Measurements from ENCODE around the gene FJX1. TPM values are rescaled to one million over a fixed set of nuclear protein-coding genes. Genes with fewer than 3 reads are reported as not detected.
A peak's percentile ranks its signal among the peaks of the same experiment; 100 is the strongest.

FJX1 gene
- total and polyA plus RNA-seq, 5 donors from 2014 or later, result not detected

GRCh38 chr11:35608502-35608901, 9.8 kb upstream of the FJX1 start:
- Mint-ChIP-seq H3K27ac (no peak overlapping the region), H3K4me1 (no peaks in the 10 kb centered on the region), H3K27me3 (peaks cover 10% of the 10 kb centered on the region), H3K36me3 (no peaks in the 10 kb centered on the region), H3K4me3 (no peak overlapping the region), H3K9me3 (peaks cover 0 to 2% (median 0%) of the 10 kb centered on the region in 7 donors)
- Histone ChIP-seq H3K36me3 (ENCODE audit: control insufficient read depth, insufficient read depth, low read length) (no peaks in the 10 kb centered on the region), H3K4me3 (ENCODE audit: low read depth, low read length) (no peak overlapping the region), H3K9me3 (ENCODE audit: control insufficient read depth in 2 of 2, low read length in 2 of 2) (no peaks in the 10 kb centered on the region), H3K27ac (ENCODE audit: insufficient read depth, low read length, poor library complexity, severe bottlenecking) (no peak overlapping the region), H3K4me1 (ENCODE audit: control insufficient read depth, insufficient read depth, low read length, poor library complexity, severe bottlenecking) (no peaks in the 10 kb centered on the region), H3K27me3 (ENCODE audit: control insufficient read depth, insufficient read depth, low read length) (no peaks in the 10 kb centered on the region)
- no peak for ATAC-seq (ENCODE audit: low read depth in 2 of 2)
- DNase-seq, result no peak

- H3K4me1 Mint-ChIP-seq, result no peaks in the 10 kb centered on the region
- no peak for ATAC-seq (ENCODE audit: low read depth in 2 of 2)
- H3K4me3 Mint-ChIP-seq, result no peak overlapping the region
Observed at GRCh38 chr11:35609656-35610055, 8.6 kb upstream of the FJX1 start.

GRCh38 chr11:35610631-35611030, 7.6 kb upstream of the FJX1 start:
- Histone ChIP-seq H3K4me3 (ENCODE audit: low read depth, low read length) (no peak overlapping the region), H3K27ac (ENCODE audit: insufficient read depth, low read length, poor library complexity, severe bottlenecking) (no peak overlapping the region), H3K27me3 (ENCODE audit: control insufficient read depth, insufficient read depth, low read length) (no peaks in the 10 kb centered on the region), H3K36me3 (ENCODE audit: control insufficient read depth, insufficient read depth, low read length) (no peaks in the 10 kb centered on the region), H3K4me1 (ENCODE audit: control insufficient read depth, insufficient read depth, low read length, poor library complexity, severe bottlenecking) (no peaks in the 10 kb centered on the region), H3K9me3 (ENCODE audit: control insufficient read depth in 2 of 2, low read length in 2 of 2) (no peaks in the 10 kb centered on the region)
- Mint-ChIP-seq H3K4me3 (no peak overlapping the region), H3K9me3 (peaks cover 0 to 2% (median 0%) of the 10 kb centered on the region in 7 donors), H3K27me3 (peaks cover 17% of the 10 kb centered on the region), H3K36me3 (no peaks in the 10 kb centered on the region), H3K27ac (no peak overlapping the region), H3K4me1 (no peaks in the 10 kb centered on the region)
- no peak for ATAC-seq (ENCODE audit: low read depth in 2 of 2)
- no peak for DNase-seq

More at GRCh38 chr11:35609656-35610055, 8.6 kb upstream of the FJX1 start:
- Histone ChIP-seq H3K4me3 (ENCODE audit: low read depth, low read length) (no peak overlapping the region), H3K4me1 (ENCODE audit: control insufficient read depth, insufficient read depth, low read length, poor library complexity, severe bottlenecking) (no peaks in the 10 kb centered on the region), H3K27me3 (ENCODE audit: control insufficient read depth, insufficient read depth, low read length) (no peaks in the 10 kb centered on the region), H3K36me3 (ENCODE audit: control insufficient read depth, insufficient read depth, low read length) (no peaks in the 10 kb centered on the region), H3K27ac (ENCODE audit: insufficient read depth, low read length, poor library complexity, severe bottlenecking) (no peak overlapping the region), H3K9me3 (ENCODE audit: control insufficient read depth in 2 of 2, low read length in 2 of 2) (no peaks in the 10 kb centered on the region)
- Mint-ChIP-seq H3K27ac (no peak overlapping the region), H3K27me3 (peaks cover 16% of the 10 kb centered on the region), H3K9me3 (peaks cover 0 to 2% (median 0%) of the 10 kb centered on the region in 7 donors), H3K36me3 (no peaks in the 10 kb centered on the region)
- DNase-seq, result no peak

- H3K27me3 ChIP-seq (ENCODE audit: control insufficient read depth, insufficient read depth, low read length), result peaks cover 5% of the 10 kb centered on the region
- H3K27me3 Mint-ChIP-seq, result peaks cover 28% of the 10 kb centered on the region
- no peaks in the 10 kb centered on the region for H3K36me3 ChIP-seq (ENCODE audit: control insufficient read depth, insufficient read depth, low read length)
- H3K4me1 ChIP-seq (ENCODE audit: control insufficient read depth, insufficient read depth, low read length, poor library complexity, severe bottlenecking), result no peaks in the 10 kb centered on the region
- H3K4me1 Mint-ChIP-seq, result no peaks in the 10 kb centered on the region
- H3K36me3 Mint-ChIP-seq, result no peaks in the 10 kb centered on the region
- ATAC-seq (ENCODE audit: low read depth in 2 of 2) (no peak), DNase-seq (no peak)
- H3K4me3 ChIP-seq (ENCODE audit: low read depth, low read length), result no peak overlapping the region
- no peak overlapping the region for H3K27ac Mint-ChIP-seq
- no peak overlapping the region for H3K4me3 Mint-ChIP-seq
- H3K27ac ChIP-seq (ENCODE audit: insufficient read depth, low read length, poor library complexity, severe bottlenecking), result no peak overlapping the region
- no peaks in the 10 kb centered on the region for H3K9me3 Mint-ChIP-seq
- H3K9me3 ChIP-seq (ENCODE audit: control insufficient read depth in 2 of 2, low read length in 2 of 2), result no peaks in the 10 kb centered on the region
Observed at GRCh38 chr11:35611741-35612140, 6.5 kb upstream of the FJX1 start.

DNA sequence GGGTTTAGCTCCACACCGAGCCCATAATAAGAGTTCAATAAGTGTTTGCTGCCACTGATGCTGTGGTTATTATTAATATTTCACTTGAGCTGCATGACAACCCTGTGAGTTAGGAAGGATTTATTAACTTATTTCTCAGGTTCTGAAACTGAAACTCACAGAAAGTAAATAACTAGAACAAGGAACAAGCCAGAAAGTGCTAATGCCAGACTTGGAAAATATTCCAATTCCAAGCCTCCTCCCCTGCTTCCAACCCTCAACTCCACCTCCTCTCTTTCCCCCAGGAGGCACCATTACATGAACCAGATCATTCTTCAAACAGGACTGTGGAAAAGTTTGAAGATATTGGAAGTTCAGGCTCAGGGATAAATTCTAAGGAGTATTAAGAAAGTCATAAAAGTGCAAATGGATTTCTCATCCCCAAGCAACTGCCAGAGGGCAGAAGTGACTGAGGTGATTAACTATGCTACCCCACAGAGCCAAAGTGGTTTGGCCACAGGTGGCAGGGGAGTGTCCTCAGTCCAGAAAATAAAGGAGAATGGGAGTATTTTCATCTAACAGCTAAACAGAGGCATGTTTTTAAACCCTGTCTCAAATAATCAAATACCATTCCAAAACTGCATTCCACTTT, 3.2 kb upstream of the FJX1 start:
- H3K4me1 ChIP-seq (ENCODE audit: control insufficient read depth, insufficient read depth, low read length, poor library complexity, severe bottlenecking), result peaks cover 12% of the 10 kb centered on the region

GRCh38 chr11:35615921-35616900, 2.0 kb upstream of the FJX1 start:
- Mint-ChIP-seq H3K4me1 (peaks cover 0 to 15% (median 2%) of the 10 kb centered on the region in 4 donors), H3K27ac (no peak overlapping the region), H3K9me3 (no peaks in the 10 kb centered on the region), H3K36me3 (no peaks in the 10 kb centered on the region), H3K4me3 (peak overlapping the region in 1 of 4 donors; percentile 15), H3K27me3 (peaks cover 45% of the 10 kb centered on the region)
- H3K9me3 ChIP-seq (ENCODE audit: control insufficient read depth in 2 of 2, low read length in 2 of 2), result no peaks in the 10 kb centered on the region
- H3K4me3 ChIP-seq (ENCODE audit: low read depth, low read length), result no peak overlapping the region
- DNase-seq (peak in 2 of 3 donors; percentile 46 to 55), ATAC-seq (ENCODE audit: low read depth in 2 of 2) (peak; percentile 35 to 58)
- no peaks in the 10 kb centered on the region for H3K36me3 ChIP-seq (ENCODE audit: control insufficient read depth, insufficient read depth, low read length)
- H3K27ac ChIP-seq (ENCODE audit: insufficient read depth, low read length, poor library complexity, severe bottlenecking), result no peak overlapping the region
- peaks cover 20% of the 10 kb centered on the region for H3K27me3 ChIP-seq (ENCODE audit: control insufficient read depth, insufficient read depth, low read length)
- H3K4me1 ChIP-seq (ENCODE audit: control insufficient read depth, insufficient read depth, low read length, poor library complexity, severe bottlenecking), result peaks cover 13% of the 10 kb centered on the region

More for the DNA sequence above, 3.2 kb upstream of the FJX1 start:
- H3K27me3 ChIP-seq (ENCODE audit: control insufficient read depth, insufficient read depth, low read length), result peaks cover 12% of the 10 kb centered on the region
- H3K36me3 ChIP-seq (ENCODE audit: control insufficient read depth, insufficient read depth, low read length), result no peaks in the 10 kb centered on the region
- no peaks in the 10 kb centered on the region for H3K9me3 ChIP-seq (ENCODE audit: control insufficient read depth in 2 of 2, low read length in 2 of 2)
- no peak overlapping the region for H3K4me3 Mint-ChIP-seq
- no peak overlapping the region for H3K4me3 ChIP-seq (ENCODE audit: low read depth, low read length)
- H3K4me1 Mint-ChIP-seq, result peaks cover 0 to 12% (median 2%) of the 10 kb centered on the region in 4 donors
- H3K27me3 Mint-ChIP-seq, result peaks cover 43% of the 10 kb centered on the region
- peak overlapping the region in 1 of 3 donors; percentile 27 for H3K27ac Mint-ChIP-seq
- no peaks in the 10 kb centered on the region for H3K36me3 Mint-ChIP-seq
- H3K9me3 Mint-ChIP-seq, result no peaks in the 10 kb centered on the region
- no peak overlapping the region for H3K27ac ChIP-seq (ENCODE audit: insufficient read depth, low read length, poor library complexity, severe bottlenecking)
- no peak for ATAC-seq (ENCODE audit: low read depth in 2 of 2)
- no peak for DNase-seq

- no peak for ATAC-seq (ENCODE audit: low read depth in 2 of 2)
- Histone ChIP-seq H3K27me3 (ENCODE audit: control insufficient read depth, insufficient read depth, low read length) (peaks cover 29% of the 10 kb centered on the region), H3K9me3 (ENCODE audit: control insufficient read depth in 2 of 2, low read length in 2 of 2) (no peaks in the 10 kb centered on the region), H3K36me3 (ENCODE audit: control insufficient read depth, insufficient read depth, low read length) (no peaks in the 10 kb centered on the region), H3K27ac (ENCODE audit: insufficient read depth, low read length, poor library complexity, severe bottlenecking) (no peak overlapping the region), H3K4me1 (ENCODE audit: control insufficient read depth, insufficient read depth, low read length, poor library complexity, severe bottlenecking) (peaks cover 13% of the 10 kb centered on the region), H3K4me3 (ENCODE audit: low read depth, low read length) (no peak overlapping the region)
- Mint-ChIP-seq H3K36me3 (no peaks in the 10 kb centered on the region), H3K4me3 (peak overlapping the region in 2 of 4 donors; percentile 70 to 81), H3K27me3 (peaks cover 52% of the 10 kb centered on the region), H3K4me1 (peaks cover 0 to 15% (median 2%) of the 10 kb centered on the region in 4 donors), H3K9me3 (no peaks in the 10 kb centered on the region), H3K27ac (no peak overlapping the region)
- no peak for DNase-seq
Observed at GRCh38 chr11:35617316-35617686, 959 bp upstream of the FJX1 start.
